SKM-1 treated with dmso at 0.1 percent for 144 hours (cell line): ENCODE data around the gene CLRN2.
"Not testable (repeated sequence)": the region's sequence is repeated elsewhere in the genome, so short reads cannot be mapped to it uniquely, and the experiment has no call there.

Source experiments
- DNase-seq: peaks from one replicate; lab custom pipeline; 2025; ENCODE audit not compliant: unreplicated experiment; lab: John Stamatoyannopoulos, UW

Gene CLRN2

DNA sequence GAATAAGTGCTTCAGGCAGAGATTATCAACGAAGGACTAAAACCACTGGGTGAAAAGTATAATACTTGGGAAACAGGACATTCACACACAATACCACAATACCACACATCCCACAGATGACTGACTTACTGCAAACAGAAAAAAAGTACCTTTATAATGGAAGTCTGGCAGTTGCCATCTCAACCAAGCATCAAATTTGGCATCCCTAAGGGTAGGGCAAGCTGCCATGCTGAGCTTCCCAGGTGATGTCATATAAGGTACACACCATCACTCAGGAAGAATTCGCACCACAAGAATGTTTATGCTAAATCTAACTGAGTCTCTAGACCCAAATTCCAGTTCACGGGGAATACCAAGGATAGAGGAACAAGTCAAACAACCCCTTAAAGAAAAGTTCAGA is 12.2 kb upstream of the CLRN2 start:
- no peak for DNase-seq

DNA sequence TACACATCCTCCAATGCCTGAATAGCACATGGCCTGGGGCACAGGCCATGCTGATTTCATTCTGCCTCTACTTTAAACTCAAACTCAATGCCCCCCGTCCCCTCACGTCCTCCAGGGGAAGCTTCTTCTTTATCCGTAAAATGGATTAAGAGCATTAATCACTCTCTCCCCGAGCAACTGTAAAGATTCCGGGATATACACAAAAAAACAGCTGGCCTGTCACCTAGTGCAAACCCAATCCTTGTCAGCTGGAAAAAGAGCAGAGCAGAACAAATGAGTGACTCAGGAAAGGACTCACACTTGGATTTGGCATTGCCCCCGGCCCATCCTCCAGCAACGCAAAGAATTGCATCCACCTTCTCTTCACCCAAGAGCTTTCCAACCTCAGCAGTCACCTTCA is 10.9 kb upstream of the CLRN2 start:
- DNase-seq = no peak

DNA sequence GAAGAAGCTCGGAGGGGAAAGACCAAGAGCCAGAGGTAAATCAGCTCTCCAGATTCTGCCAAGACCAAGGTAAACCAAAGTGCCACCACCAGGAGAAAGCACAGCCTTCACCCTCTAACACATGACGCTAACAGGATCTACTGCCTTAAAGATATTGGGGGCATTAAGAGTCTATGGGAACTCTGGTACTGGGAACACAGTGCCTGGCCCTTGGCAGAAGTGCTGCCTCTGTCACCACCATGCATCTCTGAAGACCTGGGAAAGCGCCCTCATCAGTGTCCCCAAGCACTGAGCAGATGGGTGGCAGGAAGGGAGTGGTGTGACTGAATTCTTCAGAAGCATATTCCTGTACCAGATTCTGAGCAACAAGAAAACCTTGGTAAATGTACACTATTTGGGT is 4.4 kb upstream of the CLRN2 start:
- DNase-seq = no peak

DNA sequence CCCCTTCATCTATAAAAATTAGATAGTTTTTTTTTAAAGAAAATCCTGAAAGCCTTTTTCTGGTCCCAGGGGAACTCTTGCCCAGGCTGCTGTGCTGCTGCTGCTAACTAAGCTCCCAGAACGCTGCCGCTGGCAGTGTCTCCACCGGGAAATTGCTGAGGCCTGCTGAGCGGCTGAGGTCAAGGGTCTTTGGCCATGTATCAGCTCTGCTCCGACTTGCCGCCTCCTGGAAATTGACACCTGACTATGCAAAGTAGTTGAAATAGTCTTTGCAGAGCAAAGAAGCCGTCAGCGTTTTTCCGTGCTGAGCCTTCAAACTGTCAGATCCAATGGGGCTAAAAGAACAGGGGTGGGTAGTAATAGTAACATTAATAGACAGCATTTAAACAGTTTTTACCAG is 3.9 kb upstream of the CLRN2 start:
- DNase-seq = no peak

DNA sequence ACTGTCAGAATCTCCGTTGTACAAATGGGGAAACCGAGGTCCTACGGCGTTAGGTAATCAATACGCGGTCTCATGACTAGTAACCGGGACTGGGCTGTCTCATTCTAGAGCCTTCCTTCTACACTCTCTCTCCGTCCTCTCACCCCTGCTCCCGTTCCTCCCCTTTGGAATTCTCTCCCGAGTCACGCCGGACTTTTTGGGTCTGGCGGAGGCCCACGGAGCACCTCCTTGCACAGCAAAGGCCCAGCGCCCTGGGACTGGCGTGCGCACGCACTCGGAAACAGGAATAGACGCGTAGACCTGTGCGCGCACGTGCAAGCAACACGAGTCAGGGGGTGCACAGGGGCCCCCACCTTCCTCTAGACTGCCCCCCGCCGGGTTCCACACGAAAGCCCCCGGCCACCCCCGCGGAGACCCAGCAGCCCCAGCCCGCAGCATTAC is 3.4 kb upstream of the CLRN2 start:
- peak; percentile 31 for DNase-seq

DNA sequence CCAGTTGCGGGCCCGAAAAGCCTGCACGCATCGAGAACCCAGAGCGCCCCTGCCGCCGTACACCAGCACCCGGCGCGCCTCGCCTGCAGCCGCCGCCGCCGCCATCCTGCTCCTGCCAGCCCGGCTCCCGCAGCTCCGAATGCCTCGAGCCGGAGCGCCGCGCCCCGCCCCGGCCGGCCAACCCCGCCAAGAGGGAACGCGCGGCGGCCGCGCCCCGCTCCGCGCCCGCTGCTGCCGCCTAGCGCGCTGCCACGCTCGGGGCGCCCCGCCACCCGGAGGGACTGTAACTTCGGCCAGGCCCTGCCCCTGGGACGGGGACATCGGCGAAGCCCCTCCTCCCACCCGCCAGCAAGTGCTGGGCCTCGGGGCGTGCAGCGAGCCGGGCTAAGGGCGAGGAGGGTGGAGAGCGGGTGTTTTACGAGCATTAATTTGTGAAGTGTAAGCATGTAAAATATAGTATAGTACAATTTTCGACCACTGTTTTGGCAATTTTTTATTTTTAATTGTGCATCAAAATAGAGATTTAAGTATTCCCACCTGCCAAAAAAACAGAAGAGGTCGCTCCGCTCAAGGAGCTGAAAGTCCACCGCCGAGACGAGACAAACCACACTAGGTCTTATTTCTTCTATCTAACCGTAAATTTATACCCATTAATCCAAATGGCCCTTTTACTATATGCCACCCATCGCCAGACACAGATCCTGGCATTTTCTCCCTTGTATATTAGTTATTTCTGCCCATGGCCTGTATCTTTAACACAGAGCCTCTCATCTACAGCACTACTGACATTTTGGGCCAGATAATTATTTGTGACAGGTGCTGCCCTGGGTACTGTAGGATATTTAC is 2.8 kb upstream of the CLRN2 start, which contains the start of gene QDPR:
QDPR (minus strand) TSS at position 141 of the 846 bp plus-strand sequence; CDS start at position 105, 36 bp downstream.
- DNase-seq = peak; percentile 84

DNA sequence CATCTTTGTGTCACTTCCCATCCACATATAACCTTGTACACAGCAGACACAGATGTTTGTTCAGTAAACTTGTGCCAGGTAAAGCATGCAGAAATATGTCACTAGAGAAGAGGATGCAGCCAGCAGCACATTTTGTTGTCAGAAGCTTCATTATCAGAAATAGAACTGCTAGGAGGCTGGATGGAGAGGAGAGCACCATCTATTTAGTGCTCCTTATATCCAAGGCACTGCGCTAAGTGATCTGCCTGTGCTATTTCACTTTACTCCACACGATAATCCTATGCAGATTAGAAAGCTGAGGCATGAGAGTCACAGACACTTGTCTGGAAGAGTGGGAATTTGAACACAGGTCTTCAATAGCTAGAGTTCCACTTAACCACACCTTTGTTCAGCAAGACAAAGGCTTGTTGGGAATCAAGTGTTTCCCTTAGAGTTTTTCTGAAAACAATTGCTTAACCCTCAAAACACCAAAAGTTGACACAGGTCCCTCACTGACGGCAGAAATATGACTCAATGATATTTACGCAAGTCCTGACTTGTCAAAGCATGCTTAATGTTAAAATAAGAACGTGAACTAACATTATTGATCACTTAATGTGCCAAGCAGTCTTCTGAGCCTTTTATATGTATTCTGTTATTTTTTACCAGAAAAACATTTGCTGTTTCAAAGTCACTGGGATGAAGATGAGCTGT is 1.8 kb upstream of the CLRN2 start:
- no peak for DNase-seq

DNA sequence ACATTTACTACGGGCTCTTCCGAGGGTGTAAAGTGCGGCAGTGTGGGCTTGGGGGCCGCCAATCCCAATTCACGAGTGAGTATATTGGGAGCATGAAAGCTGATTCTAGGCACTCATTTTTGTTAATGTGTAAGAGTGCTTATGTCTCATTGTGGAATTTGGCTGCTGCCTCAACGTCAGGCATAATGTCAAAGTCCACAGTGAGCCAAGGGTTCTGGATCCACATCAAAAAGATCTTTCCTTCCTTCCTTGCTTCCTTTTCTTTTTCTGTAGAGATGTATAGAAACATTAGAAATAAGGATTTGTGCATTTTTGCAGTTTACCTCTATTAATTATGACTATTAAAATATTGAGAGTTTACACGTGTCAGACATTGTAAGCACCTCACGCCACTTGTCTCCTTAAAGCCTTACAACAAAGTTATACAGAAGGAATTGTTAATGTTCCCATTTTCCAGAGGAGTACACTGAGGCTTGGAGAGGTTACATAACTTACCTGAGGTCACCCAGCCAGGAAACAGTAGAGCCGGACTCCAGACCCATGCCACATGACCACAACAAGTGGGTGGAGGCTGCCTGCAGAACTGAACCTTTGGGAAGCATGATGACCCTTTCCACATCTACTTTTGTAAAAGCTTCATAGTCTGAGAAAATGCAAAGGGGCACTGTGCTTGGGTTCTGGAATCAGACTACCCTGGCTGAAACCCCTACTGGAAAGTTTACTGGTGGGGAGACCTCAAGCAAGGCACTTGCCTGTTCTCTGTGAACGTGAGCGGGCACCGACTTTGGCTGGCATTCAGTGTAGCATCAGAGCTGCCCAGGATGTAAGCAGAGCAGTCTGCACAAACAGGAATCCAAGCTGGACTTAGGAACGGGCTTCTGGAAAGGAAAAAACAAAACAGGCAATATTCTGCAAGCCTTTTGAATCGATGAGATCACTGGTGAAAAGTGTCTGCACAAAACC is 761 bp downstream of the CLRN2 start:
- no peak for DNase-seq

DNA sequence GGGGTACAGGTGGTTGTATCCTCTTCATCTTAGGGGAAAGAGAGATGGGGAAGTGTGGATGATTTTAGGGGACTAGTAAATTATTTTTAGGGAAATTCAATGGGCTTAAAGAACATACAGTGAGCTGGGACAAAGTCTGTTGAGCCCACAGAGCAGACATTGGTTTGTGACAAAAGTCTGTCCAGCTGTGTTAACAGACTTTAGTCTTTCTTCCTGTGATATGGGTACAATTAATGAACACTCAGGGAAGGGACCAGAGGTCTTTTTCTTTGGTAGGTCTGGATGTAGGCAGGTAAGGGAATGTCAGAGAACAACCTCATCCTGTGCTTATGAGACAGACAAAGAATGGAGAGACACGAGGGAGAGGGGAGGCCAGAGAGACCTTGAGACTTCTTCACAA is 2.0 kb downstream of the CLRN2 start:
- DNase-seq = no peak

DNA sequence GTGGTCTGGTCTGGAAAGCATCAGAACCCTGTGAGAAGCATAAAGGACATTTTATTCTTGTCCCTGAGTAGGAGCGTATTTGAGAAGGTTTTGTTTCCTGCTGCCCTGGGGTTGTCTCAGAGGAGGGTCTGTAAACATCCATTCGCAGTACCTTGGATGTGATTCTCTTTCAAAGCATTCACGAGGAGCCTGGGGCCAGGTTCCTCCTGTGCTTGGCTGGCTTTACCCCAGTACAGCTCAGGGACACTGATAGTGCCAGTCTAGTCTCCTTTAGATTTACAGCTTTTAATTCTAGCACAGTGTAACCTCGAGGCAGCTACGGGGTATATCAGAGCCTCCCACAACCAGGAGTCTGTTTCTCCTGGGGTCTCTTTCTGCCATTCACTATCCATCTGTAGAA is 2.7 kb downstream of the CLRN2 start:
- DNase-seq = no peak

DNA sequence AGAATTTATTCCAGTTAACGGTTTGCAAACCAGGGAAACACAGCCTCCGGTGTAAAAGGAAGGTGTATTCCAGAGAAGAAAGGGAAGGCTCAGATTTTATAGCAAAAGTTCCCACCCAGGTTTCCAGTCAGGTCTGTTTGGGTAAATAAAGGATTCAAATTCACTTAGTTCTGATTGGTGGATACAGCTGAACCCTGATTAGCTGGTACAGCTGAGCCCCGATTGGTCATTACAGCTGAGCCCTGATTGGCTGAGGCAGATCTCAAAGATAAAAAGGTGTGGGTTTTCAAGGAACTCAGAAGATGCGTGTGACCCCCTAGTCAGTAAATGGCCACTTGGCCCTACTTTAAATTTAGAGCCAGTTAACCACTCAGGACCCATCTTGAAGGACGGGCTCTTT is 6.6 kb downstream of the CLRN2 start:
- DNase-seq = no peak

DNA sequence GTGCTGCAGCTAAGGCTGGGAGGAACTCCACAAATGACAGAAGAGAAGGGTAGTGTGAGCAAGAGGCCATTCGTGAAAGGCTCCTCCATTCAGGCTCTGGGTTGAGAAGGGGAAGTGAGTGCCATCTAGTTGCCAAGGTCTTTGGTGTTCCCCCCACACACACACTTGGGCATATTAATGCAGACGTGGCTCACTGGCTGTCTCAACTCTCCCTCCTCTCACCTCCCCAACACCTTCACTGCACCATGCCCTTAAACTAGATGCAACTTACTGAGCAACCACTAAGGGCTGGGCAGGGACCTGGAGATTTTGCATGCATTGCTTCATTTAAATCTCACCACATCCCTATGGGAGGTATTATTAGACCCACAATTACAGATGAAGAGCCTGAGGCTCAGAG is 8.7 kb downstream of the CLRN2 start:
- DNase-seq = no peak

DNA sequence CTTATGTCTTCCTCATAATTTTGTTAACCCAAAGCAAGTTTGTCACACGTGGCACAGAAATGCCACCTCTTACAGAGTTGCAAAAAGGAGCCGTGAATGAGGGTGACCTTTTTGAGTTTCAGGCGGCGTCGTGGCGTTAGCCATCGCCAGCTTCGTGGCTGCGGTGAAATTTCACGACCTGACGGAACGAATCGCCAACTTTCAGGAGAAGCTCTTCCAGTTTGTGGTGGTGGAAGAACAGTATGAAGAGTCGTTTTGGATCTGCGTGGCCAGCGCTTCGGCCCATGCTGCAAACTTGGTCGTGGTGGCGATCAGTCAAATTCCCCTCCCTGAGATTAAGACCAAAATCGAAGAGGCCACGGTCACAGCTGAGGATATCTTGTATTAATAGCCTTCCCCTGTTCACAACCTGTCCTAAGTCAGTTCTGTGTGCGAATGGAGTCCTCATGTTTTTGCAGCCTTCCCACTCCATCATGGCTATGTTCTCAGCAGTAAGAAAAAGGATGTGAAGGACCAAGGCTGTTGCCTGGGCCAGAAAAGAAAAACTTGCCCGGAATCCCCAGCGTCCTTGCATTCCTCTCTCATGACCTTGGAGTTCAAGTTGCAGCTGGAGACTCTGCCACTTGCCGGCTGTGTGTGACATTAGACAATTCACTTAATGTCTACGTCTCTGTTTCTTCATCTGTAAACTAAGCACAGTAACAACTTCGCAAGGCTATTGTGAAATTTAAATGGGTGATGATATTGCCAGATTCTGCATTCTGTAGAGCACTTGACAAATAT is 11.9 kb downstream of the CLRN2 start:
- no peak for DNase-seq

DNA sequence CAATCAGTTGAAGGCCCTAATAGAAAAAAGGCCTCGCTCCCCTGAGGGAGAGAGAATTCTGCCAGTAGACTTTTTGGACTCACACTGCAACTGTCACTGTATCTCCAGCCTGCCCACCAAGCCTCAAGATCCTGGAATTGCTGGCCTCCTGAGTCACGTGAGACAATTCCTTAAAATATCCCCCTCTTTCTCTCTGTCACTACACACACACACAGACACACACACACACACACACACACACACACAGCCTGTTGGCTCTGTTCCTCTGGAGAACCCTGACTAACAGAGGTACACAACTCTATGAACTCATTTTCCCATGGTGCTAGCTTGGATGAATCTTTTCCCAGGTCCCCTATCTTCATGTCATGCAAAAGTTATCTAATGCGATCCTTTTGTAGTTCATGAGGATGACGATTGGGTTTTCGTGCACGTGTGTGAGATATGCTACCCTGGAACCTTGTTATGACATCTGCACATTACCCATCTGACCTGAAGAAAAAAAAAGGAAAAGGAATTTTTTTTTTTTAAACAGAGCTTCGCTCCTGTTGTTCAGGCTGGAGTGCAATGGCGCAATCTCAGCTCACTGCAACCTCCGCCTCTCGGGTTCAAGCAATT is 13.7 kb downstream of the CLRN2 start:
- DNase-seq = no peak

DNA sequence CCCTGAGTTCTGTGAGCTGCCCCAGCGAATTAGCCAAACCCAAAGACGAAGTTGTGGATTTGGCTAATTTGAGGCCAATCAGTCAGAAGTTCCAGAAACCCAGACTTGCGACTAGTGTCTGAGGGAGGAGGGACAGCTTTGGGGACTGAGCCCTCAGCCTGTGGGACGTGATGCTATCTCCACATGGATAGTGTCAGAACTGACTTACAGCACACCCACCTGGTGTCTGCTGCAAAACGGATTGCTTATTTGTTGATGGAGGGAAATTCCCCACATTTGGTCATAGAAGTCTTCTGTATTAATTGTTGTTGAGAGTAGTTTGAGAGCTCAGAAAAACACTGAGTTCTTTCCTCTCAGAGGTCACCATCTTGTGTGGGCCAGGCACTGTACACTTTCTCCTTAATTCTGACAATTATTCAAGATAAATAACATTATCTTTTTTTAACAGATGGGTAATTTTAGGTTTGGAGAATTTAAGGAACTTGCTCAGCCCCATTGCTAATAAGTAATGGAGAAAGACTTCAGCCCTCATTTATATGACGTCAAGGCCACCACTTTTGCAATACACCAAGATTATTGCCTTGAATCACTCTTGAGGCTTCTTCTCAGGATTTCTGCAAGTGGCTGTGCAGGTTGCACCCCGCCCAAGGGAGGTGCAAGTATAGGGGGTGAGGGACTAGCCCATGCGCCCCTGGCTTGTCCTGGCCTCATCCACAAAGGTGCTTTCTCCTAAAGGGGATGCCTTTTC is 16.7 kb downstream of the CLRN2 start:
- no peak for DNase-seq

DNA sequence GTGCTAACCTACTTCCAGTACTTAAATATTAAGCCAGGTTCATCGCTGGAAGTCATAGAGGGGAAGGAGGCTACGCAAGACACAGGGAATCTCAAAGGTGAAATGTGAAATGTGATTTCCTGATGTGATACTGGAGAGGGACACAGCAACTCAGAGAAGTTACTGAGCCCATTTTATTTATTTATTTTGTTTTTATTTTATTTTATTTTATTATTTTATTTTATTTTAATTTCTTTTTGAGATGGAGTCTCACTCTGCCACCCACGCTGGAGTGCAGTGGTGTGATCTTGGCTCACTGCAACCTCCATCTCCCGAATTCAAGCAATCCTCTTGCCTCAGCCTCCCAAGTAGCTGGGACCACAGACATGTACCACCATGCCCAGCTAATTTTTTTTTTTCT is 19.7 kb downstream of the CLRN2 start:
- no peak for DNase-seq

DNA sequence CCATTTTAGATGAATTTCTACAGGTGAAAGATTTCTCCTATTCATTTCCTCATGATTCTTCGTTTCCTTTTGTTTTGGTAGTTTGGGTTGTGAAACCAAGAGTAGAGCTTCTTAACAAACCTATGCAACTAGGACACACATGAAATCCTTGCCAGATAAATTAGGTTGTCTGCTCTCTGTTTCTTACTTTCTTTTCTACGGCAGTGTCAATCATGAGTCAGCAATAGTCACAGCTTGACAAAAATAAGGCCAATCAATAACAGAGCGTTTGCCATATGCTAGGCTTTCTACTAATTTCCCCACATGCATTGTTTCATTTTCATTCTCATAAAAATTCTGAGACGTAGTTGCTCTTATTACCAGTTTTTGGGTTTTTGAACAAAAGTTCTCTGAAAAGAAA is 20.3 kb downstream of the CLRN2 start:
- no peak for DNase-seq

DNA sequence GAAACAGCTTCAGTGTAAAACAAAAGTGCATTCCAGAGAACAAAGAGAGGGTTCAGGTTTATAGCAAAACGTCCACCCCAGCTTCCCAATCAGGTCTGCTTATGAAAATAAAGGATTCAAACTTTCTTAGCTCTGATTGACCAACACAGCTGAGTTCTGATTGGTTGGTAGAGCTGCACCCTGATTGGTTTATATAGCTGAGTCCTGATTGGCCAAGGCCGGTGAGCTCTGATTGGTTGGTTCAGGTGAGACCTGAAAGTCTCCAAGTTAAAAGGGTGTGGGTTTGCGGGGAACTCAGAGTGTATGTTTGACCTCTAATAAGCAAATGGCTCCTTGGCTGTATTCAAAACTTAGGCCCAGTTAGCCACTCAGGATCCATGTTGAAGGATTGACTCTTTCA is 20.9 kb downstream of the CLRN2 start:
- DNase-seq = no peak

DNA sequence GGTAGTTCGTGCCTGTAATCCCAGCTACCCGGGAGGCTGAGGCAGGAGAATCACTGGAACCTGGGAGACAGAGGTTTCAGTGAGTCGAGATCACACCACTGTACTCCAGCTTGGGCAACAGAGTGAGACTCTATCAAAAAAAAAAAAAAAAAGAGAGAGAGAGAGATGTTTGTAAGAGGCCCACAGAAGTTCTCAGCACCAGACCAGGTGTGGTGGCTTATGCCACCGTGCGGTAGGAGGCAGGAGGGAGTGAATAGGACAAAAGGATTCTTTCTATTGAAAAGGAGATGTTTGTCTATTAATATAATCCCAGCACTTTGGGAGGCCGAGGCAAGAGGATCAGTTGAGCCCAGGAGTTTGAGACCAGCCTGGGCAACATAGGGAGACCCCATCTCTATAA is 22.1 kb downstream of the CLRN2 start:
- not testable (repeated sequence) for DNase-seq
